ENCODE data around the gene LRP11. TPM values are rescaled to one million over a fixed set of nuclear protein-coding genes. Genes with fewer than 3 reads are reported as not detected.

Gene LRP11
- total RNA-seq, 1 experiment from 2014 or later = 50.9 TPM

GRCh38 chr6:149783551-149783950 lies 80.6 kb downstream of the LRP11 start:
- no peak for DNase-seq (ENCODE audit: low read depth)

DNA sequence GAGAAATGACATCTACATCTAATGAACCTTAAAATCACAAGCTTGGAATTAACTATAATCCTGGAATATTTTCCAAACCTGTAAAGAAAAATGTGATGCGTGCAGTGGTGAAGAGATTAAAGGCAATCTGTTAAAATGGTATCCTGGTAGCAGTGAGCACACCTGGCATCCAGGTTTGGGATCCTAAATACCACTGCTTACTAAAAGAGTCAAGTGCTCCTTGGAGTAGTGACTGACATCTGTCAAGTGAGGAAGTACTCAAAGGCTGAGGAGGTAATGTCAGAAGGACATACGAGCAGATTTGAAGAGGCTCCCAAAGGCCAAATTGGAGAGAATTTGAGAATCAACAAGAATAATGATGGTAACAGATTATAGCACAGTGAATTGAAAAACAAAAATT lies 81.8 kb downstream of the LRP11 start:
- DNase-seq (ENCODE audit: low read depth) = no peak

DNA sequence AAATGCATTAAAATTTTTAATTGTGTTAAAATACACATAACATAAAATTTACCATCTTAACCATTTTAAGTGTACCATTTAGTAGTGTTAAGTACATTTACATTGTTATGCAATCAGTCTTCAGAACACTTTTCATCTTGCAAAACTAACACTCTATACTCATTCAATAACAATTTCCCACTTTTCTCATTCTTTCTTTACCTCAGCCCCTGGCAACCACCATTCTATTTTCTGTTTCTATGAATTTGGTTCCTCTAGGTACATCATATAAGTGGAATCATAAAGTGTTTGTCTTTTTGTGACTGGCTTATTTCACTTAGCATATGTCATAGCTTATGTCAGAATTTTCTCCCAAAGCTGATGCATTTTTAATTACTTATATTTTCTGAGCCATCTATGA lies 82.4 kb downstream of the LRP11 start:
- DNase-seq (ENCODE audit: low read depth) = no peak

DNA sequence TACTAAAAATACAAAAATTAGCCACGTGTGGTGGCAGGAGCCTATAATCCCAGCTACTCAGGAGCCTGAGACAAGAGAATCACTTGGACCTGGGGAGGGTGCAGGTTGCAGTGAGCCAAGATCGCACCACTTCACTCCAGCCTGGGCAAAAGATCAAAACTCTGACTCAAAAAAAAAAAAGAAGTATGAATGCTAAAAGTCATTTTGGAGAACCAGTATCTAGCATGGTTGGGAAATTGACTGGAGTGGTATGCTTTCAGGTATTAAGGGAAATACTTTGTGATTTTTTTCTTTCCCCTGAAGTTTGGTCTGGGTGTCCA lies 84.6 kb downstream of the LRP11 start:
- no peak for DNase-seq (ENCODE audit: low read depth)

DNA sequence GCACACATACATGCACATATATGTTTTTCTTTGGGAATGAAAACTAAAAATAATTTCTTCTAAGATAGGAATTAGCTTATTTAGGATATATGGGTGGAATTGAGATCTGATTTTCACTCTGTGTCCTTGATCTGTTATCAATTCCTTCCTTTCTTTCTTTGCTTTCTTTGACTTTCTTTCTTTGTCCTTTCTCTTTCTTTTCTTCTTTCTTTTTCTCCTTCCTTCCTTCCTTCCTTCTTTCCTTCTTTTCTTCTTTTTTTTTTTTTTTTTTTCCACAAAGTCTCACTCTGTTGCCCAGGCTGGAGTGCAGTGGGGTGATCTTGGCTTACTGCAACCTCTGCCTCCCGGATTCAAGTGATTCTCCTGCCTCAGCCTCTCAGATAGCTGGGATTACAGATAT lies 86.5 kb downstream of the LRP11 start:
- no peak for DNase-seq (ENCODE audit: low read depth)

DNA sequence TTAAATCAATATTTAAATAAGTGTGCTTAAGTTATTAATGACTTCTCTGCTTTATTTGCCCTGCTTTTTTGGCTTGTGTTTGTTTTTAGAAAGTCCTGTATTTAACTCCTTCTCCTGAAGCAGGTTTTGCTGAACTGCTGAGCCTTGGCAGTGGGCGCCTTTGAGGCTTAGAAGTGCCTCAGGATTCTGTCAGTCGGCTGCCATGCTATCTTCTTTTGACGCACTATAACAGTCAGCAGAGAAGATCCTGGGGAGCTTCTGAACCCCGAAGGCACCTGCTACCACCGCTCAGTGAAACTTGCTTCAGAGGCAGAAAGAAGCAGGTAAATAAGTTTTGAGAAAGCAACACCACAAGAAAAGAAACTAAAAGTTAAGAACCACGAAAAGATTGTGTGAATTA lies 92.2 kb downstream of the LRP11 start:
- DNase-seq (ENCODE audit: low read depth) = no peak

GRCh38 chr6:149771185-149771584 lies 93.0 kb downstream of the LRP11 start:
- DNase-seq (ENCODE audit: low read depth) = no peak

DNA sequence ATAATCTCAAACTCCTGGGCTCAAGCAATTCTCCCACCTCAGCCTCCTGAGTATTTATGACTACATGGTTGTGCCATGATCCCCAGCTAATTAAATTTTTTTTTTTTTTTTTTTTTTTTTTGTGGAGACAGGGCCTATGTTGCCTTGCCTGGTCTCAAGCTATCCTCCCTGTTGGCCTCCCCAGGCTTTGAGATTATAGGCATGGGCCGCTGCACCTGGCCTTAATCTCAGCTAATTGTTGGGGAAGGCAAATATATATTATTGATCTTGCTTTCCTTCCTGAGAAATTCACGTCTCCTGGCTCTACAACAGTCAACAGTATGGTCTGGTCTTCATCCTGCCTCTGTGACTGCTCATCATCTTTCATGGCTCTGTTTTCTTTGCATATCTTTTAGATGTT lies 94.5 kb downstream of the LRP11 start:
- DNase-seq (ENCODE audit: low read depth) = no peak

Other genes starting within 250 kb of the LRP11 start
- 20.6 and 23.3 TPM in 2 replicates for gene KATNA1, start 215.6 kb downstream of the LRP11 start, total RNA-seq (2014; rRNA removed)
- gene LATS1, start 146.3 kb downstream of the LRP11 start, total RNA-seq (2014; rRNA removed) = 11.9 and 17.1 TPM in 2 replicates
- 57.9 and 76.0 TPM in 2 replicates for gene NUP43, start 117.8 kb downstream of the LRP11 start, total RNA-seq (2014; rRNA removed)
- 134 and 163 TPM in 2 replicates for gene PCMT1, start 114.6 kb downstream of the LRP11 start, total RNA-seq (2014; rRNA removed)
- gene RAET1E, start 33.8 kb upstream of the LRP11 start, total RNA-seq (2014; rRNA removed) = 1.3 and 2.8 TPM in 2 replicates
- gene RAET1G, start 58.8 kb upstream of the LRP11 start, total RNA-seq (2014; rRNA removed) = 1.2 and 1.3 TPM in 2 replicates
- gene ULBP2, start 77.7 kb upstream of the LRP11 start, total RNA-seq (2014; rRNA removed) = 7.6 and 8.1 TPM in 2 replicates
- gene ULBP1, start 99.6 kb upstream of the LRP11 start, total RNA-seq (2014; rRNA removed) = 0.13 and 0.29 TPM in 2 replicates
- not detected in 2 replicates for gene RAET1L, start 161.2 kb upstream of the LRP11 start, total RNA-seq (2014; rRNA removed)
- gene ULBP3, start 204.8 kb upstream of the LRP11 start, total RNA-seq (2014; rRNA removed) = 10.7 and 11.0 TPM in 2 replicates